NCI-H2107 treated with DMSO at 0.1 percent for 48 hours (cell line): Measurements from ENCODE around the gene XPA.
"Not testable (repeated sequence)": the region's sequence is repeated elsewhere in the genome, so short reads cannot be mapped to it uniquely, and the experiment has no call there.

Experiments used
- DNase-seq: peaks from one replicate; lab custom pipeline; 2025; ENCODE audit not compliant: unreplicated experiment; lab: John Stamatoyannopoulos, UW

The XPA gene

DNA sequence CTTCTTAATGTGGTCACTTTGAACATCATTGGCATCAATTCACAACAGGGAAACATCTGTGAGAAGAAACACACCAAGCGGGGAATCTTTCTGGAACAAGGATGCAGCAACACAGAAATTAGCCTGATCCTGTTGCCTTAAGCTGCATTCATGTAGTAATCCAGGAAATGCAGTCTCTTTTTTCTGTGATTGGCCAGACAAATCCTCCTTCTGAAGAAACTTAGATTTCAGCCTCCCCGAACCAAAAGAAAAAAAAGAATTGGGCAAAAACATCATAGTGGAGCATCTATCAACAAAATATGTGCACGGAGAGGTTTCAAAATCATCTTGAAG lies 7.2 kb upstream of the XPA start:
- DNase-seq, result no peak

DNA sequence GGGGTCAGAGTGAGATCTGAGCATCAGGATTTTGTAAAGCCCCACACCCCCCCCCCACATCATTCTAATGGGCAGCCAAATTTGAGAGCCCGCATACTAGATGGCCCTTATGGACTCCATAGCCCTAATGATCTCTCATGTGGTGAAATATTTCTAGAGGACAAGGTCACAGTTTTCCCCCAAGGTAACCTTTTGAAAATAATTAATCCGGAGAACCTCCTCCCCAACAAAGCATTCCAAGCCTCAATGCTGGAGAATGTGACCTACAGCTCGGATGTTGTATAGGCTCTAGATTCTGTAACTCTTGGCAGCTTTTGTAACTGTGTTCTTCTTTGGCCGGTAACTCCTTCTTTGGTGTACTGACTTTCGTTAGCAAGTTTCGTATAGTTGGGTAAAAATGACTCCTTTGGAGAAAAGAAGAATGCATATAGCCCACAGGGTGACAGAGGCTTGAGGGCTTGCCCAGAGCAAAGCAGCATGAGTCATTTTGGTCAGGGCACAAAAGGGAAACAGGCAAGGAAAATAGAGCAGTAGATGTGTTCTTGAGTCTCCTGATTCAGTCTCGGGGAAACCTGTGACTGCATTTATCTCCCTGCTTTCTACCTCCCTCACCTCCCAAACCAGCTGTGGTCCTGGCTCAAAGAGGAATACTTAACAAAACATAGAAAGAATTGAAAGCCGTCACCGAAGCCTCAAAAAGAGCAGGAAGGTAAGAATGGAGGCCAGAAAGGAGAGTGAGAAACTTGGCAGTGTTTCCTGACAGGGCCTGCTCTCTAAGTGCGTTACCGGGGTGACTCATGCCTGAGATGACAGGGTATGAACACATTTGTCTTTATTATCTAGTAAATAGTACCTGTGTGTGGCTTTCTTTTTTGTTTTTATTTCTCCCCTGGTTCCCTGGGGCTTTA lies 6.6 kb upstream of the XPA start:
- peak; percentile 20 for DNase-seq

DNA sequence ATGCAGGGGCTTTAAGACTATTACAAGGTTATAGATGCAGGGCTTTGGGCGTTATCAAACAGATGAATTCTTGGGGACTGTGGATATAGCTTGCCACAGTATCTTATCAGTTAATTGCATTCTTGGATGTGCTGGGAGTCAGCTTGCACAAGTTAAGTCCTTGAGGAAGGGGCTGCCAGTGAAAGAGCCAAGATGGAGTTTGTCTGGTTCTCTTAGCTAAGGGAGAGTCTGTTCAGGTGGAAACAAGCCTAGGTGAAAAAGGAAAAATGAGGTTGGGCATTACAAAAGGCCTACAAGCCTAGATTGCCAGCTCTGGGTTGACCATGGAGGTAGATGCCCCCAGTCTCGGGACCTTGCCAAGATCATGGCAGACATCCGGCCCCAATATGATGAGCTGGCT lies 2.7 kb upstream of the XPA start:
- not testable (repeated sequence) for DNase-seq

DNA sequence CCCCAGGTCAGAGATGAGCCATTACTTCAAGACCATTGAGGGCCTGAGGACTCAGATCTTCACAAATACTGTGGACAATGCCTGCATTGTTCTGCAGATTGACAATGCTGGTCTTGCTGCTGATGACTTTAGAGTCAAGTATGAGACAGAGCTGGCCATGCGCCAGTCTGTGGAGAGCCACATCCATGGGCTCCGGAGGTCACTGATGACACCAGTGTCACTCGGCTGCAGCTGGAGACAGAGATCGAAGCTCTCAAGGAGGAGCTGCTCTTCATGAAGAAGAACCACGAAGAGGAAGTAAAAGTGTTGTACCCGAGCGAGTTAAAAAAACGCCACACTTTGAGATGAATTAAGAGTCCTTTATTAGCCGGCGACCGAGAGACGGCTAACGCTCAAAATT lies 2.1 kb upstream of the XPA start:
- not testable (repeated sequence) for DNase-seq

DNA sequence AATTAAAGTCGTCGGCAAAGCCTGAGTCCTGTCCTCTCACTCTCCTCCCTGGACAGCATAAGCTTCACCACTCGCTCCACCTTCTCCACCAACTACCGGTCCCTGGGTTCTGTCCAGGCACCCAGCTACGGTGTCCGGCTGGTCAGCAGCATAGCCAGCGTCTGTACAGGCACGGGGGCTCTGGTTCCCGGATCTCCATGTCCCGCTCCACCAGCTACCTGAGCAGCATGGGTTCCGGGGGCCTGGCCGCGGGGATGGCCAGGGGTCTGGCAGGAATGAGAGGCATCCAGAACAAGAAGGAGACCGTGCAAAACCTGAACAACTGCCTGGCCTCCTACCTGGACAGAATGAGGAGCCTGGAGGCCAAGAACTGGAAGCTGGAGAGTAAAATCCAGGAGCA lies 1.7 kb upstream of the XPA start:
- DNase-seq, result no peak

DNA sequence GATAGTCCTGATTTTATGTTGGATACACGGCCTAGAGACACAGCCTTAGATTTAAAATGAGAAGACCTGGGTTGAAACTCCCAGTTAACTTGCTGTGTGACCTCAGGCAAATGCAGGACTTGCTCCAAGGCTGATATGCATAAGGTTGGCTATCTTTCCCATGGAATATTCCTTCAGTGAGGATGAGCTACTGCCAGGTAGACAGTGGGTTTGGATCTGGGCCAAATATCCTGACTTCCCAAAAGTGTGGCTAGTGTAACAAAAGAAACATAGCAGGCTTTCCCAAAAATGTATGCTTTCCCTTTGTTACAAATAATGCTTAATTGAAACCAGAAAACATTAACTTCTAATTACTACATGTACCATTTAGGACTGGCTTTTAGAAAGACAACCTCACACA lies 697 bp upstream of the XPA start:
- DNase-seq, result no peak

DNA sequence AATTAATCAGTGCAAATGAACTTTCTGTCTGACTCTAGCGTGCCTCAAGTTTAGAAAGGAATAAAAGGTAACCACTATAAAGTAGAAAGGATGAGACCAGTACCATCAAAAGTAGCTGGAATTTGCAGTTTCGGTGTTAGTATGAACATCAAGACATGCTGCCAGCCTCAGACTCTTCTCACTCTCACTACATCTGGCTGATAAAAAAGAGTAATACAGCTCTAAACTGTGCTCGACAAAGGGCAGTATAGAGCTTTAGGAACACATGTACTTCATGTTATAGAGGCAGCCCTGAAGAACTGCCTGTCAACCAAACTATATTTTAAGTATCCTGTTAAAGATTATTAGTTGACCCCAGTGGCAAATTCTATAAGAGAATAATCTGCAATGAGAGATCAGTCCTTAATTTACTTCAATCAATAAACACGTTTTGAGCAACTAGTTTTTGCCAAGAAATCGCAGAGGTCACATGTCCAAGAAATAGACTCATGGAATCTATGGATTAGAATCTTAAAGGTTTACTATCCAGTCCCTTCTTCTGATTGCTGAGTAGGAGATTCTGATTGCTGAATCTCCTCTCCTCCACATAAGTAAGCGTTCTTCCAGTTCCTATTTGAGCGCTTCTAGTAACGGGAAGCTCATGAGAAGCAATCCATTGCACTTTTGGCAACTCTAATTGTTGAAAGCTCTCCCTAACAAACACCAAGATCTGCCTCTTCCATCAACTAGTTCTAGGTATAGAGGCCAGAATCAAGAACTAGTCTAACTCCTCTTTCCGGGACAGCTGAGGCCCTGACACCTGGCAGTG lies 941 bp downstream of the XPA start:
- DNase-seq, result peak; percentile 13

DNA sequence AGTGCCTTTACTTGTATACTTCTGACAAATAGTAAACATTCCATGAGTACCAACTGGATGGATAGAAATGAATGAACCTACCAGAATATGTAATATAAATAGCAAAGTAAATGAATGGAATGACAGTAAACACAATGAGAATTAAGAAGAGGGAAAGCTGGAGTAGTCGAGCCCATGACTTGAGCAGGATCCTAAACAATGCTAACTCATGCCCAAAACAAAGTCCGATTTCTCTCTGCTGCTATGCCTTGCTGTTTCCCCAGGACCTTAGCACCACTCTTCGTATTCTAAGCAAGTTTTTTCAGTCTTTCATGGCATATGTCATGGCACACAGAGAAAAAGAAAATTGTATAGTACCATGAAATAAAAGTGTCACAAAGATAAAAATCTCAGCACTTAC lies 1.8 kb downstream of the XPA start:
- DNase-seq, result no peak

DNA sequence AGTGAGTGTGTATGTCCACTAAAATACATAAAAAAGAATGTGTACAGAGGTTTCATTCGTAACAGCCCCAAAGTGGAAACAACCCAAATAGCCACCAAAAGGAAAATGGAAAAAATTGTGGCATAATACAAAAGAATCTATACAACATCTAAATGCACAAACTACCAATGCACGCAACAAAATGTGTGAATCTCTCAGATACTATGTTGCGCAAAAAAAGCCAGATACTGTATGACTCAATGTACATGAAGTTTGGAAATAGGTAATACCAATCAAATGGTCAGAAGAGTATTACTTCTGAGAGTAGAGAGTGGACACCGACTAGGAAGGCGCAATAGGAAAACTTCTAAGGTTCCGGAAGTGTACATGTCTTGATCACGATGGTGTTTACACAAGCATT lies 2.4 kb downstream of the XPA start:
- no peak for DNase-seq

DNA sequence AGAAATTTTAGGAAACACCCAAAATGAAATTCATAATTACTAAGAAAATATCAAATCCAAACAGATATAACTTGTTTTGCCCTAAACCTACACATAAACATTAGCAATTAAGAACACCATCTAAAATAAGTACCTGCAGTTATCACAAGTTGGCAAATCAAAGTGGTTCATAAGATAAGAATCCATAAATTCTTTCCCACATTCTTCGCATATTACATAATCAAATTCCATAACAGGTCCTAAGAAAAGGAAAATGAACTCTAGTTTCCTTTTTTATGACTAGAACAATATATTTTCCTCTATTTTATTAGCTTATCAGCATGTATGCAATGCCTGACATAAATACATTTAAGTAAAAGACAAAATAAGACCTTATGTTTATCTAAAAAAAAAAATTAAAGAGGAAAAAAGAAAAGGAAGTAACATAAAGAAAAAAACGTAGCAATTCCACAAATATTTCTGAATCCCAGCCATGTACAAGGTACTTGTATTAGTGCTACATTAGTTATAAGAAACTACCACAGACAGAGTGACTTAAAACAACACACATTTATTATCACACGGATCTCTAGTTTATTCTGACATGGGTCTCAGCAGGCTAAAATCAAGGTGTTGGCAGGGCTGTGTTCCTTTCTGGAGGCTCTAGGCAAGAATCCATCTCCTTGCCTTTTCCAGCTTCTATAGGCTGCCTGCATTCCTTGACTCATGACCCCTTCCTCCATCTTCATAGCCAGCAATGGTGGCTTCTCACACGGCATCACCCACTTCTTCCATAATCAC lies 7.5 kb downstream of the XPA start:
- DNase-seq, result no peak

DNA sequence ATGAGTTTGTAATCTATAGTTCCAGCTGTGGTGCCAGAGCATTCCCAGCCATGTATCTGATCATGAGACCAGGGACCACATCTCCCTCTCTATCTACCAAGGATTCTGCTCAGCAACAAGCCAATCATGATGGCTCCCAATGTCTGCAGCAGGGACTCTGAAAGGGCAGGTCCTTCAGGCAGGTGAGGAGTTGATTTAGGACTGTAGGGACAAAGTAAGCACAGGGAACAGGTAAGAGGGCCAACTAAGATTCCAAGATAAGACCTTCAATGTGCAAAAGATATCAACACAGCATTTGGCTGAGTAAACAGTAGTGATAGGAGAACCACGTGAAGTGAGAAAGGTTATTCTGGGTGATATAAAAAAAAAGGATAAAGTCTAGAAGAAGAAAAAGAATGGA lies 8.5 kb downstream of the XPA start:
- DNase-seq, result no peak

DNA sequence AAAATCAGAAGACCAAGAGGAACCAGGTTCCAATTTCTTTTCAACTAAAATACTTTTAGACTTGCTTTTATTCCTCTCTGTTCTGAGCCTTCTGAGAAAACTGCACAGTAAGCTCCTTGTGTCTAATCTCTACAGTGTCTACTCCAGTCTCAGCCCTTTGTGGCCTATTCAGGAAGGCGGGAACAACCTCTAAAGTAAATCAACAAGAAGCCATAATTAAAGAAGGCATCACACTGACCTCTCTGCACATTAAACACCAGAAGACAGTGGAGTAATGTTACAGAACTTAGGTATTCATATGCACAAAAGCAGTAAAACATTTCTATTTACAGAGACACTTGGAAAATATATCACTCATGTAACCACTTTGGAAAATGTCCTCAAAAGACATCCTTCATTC lies 14.9 kb downstream of the XPA start:
- no peak for DNase-seq

DNA sequence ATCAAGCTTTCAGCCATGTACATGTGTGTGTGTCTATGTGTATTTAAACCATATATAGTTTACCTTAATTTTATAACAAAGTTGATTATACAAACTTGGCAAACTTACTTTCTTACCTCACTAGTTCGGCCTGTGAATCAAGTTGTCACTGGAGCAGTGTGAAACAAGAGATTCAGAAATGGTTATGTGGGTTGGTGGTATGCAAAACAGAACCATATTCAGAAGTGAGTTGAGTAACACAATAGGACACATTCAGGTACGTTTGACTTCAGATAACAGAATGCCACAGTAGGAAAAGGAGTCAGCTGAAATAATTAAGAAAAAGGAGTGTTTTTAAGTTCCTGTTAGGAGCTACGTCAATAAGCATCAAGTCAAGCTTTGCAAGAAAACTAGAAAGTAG lies 21.5 kb downstream of the XPA start:
- no peak for DNase-seq

DNA sequence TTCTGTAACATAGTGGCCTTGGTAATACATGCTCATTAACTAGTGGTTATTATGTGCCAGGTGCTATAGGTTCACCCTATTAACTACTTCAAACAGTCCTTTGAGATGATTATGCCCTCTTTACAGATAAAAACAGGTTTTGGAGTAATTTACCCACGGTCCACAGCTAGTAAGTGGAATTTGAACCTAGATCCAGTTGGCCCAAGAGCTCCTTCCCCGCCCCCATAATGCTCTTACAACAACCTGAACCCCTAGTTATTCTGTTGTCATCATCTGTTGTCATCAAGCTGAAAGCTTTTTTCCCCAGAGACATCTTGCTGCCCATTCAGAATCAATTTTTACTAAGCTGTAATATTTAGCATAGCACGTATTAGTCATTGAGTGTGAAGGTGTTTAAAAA lies 23.2 kb downstream of the XPA start:
- no peak for DNase-seq

DNA sequence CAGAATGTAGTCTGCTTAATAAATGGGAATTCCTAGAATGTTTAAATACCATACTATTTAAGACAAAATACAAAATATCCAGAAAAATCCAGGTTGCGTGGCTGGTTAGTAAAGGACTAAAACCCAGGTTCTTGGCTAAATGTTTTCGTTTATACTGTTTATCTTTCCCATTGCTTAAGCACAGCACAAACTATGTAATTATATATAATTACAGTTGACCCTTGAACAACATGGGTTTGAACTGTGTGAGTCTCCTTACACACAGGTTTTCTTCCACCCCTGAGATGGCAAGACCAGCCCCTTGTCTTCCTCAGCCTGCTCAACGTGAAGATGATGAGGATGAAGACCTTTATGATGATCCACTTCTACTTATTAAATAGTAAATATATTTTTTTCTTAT lies 24.7 kb downstream of the XPA start:
- no peak for DNase-seq

DNA sequence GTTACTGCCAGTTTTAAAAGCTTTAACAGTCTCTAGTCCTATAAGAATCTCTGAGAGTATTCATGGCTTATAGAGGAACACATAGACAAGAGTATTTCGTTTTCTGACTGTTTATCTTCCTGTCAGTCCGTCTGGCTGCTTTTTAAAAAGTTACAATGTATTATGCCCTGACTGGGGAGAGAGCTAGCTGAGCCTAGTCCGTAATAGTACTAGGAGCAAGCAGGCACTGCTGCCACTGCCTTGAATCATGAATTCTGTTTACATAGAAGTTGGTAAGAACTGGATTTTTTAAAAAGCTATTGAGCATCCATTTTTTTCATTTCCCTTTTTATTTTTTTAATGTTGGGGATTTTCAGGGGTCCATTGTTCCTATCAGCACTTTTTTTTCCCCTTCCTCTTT lies 26.6 kb downstream of the XPA start:
- no peak for DNase-seq

DNA sequence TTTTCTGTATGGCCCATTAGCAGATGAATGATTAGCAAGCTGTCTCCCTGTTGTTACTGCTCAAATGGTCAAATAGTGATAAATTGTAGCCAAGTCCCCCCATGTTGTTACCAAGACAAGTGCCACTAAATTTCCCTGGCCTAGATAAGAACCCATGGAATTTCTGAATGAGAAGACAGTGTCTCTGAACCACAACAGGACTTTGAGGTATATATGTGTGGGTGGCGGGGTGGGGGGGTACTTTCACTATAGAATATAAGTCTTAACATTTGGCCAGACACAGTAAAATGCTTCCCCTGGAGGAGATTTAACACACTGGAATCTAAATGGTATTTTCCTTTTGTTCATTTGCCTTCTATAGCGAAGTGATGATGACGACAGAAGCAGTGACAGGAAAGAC lies 28.7 kb downstream of the XPA start:
- DNase-seq, result no peak

DNA sequence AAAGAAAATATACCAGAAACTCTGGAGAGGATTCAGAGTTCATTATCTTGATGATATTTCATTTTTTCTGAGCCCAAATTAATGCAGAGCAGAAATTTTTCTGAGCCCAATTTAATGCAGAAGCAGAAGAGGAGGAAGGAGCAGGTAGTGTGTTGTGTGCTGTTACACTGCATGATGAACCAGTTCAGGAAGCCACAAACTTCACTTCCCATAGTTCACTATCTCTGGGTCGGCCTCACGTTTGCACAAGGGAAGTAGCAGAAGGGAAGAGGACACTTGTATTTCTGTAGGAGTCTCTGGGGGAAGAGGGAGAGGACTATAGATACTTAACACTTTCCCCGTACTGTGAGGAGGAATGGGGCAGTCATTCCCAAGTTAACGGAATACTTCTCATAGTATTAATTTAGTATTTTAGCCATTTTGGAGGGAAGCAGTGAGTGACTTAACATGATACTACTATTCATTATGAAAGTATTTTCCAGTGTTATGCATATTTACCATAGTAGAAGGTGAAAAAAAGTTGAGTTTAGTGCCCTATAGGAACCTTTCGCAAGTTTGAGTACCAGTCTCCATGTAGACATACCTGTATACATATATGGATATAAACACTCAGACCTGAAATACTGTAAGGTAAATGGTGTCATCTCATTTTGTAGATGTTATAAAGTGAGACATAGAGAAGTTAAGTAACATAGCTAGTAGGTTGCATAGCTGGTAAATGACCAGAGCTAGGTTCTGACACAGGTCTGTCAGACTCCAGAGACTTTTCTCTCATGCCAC lies 30.0 kb downstream of the XPA start:
- no peak for DNase-seq

DNA sequence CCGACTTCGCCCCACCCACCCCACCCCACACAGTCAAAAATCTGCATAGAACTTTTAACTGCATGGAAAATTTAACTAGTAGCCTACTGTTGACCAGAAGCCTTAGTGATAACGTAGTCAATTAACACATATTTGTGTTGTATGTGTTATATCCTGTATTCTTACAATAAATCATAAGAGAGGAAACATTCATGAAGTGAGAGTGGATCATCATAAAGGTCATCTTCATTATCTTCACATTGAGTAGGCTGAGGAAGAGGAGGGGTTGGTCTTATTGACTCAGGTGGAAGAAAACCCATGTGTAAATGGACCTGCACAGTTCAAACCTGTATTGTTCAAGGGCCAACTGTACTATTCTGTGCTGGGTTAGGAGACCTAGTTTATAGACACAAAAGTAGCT lies 31.4 kb downstream of the XPA start:
- no peak for DNase-seq

DNA sequence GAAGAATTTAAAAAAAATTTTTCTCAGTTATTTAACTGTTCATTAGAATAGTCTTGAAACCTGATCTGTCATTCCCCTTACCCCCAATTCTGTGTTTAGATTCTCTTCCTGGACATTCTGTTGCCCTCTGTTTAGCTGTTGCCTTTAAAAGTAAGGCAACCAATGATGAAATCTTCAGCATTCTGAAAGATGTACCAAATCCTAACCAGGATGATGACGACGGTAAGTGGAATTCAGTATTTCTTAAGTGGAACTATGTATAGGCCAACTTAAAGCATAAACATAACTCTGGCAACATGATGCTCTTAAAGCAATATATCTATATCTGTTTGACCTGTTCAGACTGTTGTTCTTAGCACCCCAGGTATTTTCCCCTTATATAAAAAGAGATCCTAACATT lies 36.3 kb downstream of the XPA start:
- DNase-seq, result no peak

DNA sequence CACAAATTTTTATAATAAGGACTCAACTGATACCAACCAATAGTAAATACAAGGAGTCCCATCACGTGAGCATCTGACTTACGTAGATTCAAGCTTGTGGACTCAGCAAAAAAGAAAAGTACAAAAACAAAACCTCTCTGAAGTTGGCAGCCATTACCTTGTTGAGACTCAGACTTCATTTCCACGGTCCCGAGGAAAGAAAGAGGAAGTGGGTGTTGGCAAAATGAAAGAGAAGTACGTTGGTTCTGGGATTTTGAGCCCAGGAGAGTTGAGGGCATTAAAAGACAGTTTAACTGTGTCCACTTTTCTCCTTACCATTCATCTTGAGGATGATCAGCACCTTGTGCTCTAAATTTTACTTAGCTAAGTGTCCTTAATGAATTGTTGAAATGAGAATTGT lies 36.8 kb downstream of the XPA start:
- DNase-seq, result no peak
